Raji (cell line): ENCODE measurements around the gene HDAC4.

ENCODE experiments used
- POLR2A ChIP-seq: IDR thresholded peaks from 2 replicates; pipeline ENCODE4 v1.6.1; 2011; ENCODE audit warnings: low read depth, low read length, control low read depth; ENCODE audit not compliant: insufficient read depth

HDAC4 gene

DNA sequence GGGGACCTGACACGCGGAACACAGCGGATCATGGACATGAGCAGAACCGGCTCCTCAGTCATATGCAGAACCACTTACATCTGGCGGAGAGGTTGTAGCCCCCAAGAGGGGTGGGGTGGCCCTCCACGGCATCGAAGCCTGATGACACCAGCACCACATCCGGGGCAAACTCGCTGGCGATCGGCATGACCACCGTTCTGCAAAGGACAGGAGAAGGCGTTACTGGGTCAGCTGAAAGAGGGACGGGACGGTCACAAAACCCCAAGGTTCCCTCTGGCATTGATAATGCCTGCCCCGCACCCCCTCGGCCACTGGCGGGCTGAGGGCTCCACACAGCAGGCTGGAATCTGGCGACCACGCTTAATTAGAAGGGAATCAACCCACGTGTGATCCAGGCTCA is 332.4 kb downstream of the HDAC4 start:
- no peak for TF ChIP-seq POLR2A

DNA sequence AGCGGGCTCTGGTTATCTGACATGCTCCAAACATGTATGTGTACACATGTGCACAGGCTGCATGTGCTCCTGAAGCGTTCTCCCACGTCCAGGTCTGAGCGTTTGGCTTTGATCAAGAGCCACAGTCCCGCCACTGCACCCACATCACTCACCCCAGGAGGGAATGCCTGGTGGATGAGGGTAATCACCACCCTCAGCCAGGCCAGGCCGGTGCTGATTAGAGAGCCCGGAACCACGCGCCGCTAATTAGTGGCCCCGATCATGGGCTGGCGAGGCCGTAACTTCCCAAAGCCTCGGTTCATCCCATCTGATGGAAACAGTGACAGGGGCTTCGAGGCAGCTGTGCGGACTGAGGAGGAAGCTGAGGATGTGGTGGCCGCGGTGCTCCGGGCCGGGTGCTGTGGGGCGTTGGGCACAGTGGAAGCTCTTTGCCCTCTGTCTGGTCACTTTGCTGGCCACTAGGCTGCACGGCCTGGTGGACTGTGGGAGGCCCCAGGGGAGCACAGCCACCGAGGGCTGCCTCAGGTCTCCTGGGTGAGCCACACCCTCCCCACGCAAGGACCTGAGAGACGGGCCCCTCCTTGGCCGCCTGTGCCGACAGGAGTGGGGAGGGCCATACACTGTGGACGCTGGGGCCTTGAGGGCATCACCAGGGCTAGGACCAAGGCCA is 333.5 kb downstream of the HDAC4 start:
- no peak for TF ChIP-seq POLR2A

DNA sequence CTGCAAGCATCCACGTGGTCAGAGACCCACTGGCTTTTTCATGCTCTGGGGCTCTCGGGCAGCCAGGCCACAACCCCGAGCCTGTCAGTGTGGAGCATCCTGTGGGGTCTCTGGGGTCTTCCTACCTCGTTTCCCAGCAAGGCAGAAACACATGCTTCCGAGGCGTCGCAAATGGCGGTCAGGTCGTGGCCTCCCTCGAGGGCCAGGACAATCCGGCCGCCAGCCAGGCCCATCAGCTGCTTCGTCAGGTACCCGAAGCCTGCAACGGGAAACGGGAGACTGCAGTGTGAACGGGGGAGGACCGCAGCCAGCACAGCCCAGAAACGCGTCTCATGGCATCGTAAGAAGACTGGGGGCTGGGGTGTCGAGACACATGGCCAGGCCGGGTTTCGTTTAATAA is 334.2 kb downstream of the HDAC4 start:
- TF ChIP-seq POLR2A = no peak

DNA sequence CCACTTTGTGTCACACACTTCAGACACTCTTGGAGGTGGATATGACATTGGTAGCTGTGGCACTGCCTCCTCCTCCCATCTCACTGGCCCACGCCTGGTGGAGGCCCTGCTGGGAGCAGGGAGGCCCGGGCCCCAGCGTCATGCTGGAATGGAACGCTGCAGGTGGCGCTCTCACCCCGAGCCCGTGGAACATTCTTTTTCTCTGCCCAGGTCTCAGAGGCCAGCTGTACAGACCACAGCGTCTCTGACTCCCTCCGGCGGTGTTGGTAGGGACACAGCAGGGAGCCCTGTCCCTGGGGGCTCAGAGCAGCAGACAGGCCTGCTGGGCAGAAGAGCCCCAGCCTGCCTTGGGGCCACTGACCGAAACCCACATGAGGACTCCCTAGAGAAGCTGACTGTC is 334.9 kb downstream of the HDAC4 start:
- no peak for TF ChIP-seq POLR2A

DNA sequence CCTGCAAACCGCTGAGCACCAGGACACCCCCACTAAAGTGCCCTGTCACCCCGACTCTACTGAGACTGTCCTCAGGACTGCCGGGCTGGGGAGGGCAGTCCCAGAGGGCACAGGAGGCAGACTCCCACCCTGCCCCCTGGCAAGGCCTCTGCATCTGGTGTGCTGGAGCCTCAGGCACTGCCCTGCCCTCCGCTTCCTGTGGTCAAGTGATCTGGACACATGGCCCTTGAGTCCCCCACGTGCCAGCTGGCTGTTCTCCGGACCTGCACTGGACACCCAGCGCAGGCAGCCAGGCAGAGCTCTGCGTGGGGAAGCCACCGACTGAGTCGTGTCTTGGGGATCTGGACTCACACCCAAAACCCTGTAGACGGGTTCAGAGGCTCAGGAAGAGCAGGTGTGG is 335.3 kb downstream of the HDAC4 start:
- TF ChIP-seq POLR2A = no peak

- TF ChIP-seq POLR2A = no peak
These were observed 335.9 kb downstream of the HDAC4 start for GRCh38 chr2:239064891-239065290.

DNA sequence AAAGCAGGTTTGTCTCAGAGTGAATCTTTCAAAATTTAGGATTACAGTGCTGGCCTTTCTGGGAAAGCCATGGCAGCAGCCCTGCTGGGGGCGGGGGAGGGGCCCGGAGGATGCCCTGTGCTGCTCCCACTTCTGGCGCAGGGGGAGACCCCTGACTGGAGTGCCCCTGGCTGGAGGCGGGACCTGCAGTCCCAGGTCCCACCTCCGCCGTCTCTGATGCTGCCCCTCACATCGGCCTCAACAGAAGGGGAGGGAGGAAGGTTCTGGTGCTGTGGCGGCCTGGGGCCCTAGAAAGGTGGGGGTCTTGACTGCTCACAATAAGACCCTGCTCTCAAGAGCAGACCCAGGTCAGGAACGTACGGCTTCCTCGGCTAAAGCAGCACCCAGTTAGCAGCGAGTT is 336.6 kb downstream of the HDAC4 start:
- no peak for TF ChIP-seq POLR2A

DNA sequence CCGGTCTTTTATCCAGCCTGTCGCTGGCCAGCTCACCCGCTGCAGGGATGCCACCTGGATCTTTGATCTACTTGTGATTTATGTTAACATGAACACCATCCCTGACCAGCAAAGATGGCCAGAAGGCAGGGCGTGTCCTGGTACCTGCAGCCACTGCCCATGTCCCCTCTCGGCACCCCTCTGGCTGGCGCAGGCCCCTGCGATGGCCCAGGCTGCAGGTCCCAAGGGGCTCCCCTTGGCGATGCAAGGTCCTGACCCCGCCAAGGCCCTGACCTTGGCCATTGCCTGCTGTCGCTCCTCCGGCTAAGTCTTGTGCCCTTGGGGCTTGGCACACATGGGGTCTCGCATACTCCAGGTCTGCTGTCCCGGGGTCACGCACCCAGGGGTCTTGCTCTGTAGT is 338.1 kb downstream of the HDAC4 start:
- TF ChIP-seq POLR2A = no peak

GRCh38 chr2:239061824-239062570 is 338.8 kb downstream of the HDAC4 start:
- TF ChIP-seq POLR2A = no peak

- no peak for TF ChIP-seq POLR2A
These were observed 339.6 kb downstream of the HDAC4 start for GRCh38 chr2:239061121-239061666.

- TF ChIP-seq POLR2A = no peak
These were observed 340.1 kb downstream of the HDAC4 start for GRCh38 chr2:239060676-239061075.

DNA sequence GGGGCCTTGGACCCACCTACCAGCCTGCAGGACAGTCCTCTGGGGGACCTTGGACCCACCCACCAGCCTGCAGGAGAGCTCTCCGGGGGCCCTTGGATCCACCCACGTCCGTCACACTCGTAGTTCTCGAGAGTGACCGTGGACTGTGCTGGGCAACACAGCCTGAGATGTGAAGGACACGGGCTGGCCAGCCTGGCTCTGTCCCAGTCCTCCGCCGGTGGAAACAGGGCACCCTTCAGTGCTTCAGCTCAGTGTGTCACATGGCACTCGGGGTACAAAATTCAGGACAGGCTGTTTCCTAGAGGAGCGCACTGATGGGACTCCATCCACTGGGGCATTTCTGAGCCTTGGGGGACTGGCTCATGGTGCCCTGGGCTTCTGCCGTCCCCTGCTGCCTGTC is 341.0 kb downstream of the HDAC4 start:
- no peak for TF ChIP-seq POLR2A

DNA sequence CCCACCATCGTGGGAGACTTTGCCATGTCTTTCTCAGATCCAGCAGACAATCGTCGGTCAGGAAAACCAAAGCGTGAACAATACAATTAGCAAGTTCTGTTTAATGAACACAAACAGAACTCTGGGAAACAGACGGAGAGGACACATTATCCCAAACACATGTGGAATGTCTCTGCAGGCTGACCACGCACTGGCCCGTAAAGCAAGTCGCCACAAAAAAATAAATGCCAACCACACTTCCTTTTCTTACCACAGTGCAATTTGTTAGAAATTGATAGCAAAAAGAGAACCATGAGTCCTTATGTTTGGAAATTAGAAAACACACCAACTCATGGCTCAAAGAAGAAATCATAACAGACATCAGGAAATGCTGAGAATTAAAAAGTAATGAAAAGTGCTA is 342.1 kb downstream of the HDAC4 start:
- no peak for TF ChIP-seq POLR2A

GRCh38 chr2:239057533-239057932 is 343.3 kb downstream of the HDAC4 start:
- no peak for TF ChIP-seq POLR2A

- TF ChIP-seq POLR2A = no peak
These were observed 344.2 kb downstream of the HDAC4 start for GRCh38 chr2:239056611-239057010.

DNA sequence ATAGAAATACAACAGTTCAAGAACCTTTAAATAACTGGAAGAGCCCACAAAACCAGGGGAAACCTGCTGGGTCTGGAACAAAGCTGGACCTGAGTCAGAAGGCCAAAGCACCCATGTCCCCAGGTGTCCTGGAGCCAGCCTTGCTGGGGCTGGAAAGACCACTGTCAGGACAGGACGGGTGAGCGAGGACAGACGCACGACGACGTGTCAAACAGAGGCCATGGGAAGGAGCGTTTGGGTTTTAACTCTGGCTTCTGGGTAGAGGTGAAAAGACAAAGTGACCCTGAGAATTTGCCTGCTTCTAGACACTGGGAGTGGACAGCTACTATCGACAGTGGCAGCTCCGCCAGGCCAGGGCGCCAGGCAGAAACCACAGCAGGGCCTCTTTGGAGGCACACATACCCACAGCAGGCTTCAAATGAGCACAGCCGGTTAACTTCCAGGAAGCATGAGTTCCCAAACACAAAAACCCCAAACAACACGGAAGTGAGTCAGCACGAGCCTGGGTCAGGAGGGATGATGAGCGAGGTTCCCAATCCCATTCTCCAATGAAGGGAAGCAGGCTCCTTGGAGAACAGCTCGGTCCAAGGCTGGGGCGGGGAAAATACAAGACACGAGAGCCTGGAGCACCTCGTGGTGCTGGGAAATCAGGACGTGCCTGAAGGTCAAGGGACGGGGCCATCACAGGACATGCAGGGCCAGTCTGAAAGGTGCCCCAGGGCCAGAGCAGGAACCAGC is 344.9 kb downstream of the HDAC4 start:
- no peak for TF ChIP-seq POLR2A
